Endothelial cell of umbilical vein (primary cell): ENCODE data around the gene LRCH1. TPM values are rescaled to one million over a fixed set of nuclear protein-coding genes. Genes with fewer than 3 reads are reported as not detected.
"Not testable (repeated sequence)": the region's sequence is repeated elsewhere in the genome, so short reads cannot be mapped to it uniquely, and the experiment has no call there.

Source experiments
- BruUV-seq: library from RNA; stranded (reverse); fragments of 400-500 nt; replicated peaks from 2 replicates; lab custom pipeline; 2021; lab: Mats Ljungman, UMichigan
- CTCF ChIA-PET: fragments of 300-600, 350-600 bp; sonication (Branson Sonifier 250); formaldehyde crosslinking; loops from one replicate; lab custom pipeline; 2021; ENCODE audit warnings: antibody characterized with exemption, inconsistent platforms; lab: Charles Lee
- POLR2A ChIA-PET: fragments of 300-600, 350-600 bp; sonication (Branson Sonifier 250); formaldehyde crosslinking; loops from one replicate; lab custom pipeline; 2021; ENCODE audit warnings: antibody characterized with exemption, inconsistent platforms; lab: Charles Lee
- DNase-seq: peaks from one replicate; pipeline ENCODE4 v3.0.0-alpha.2; 2011; ENCODE audit warnings: low read depth, low spot score
- FAIRE-seq: peaks from 2 replicates; lab custom pipeline; 2011; peaks lifted over from hg19 to GRCh38; lab: Jason Lieb, UNC
- H2AFZ ChIP-seq: 2 replicates; pipeline ENCODE4 v1.6.0; 2012; ENCODE audit warnings: low read depth, low read length, control low read depth, inconsistent platforms
- H3K27ac ChIP-seq: 2 replicates; pipeline ENCODE4 v1.5.1; 2011; ENCODE audit warnings: low read depth, mild to moderate bottlenecking, control low read depth, low read length, moderate library complexity; ENCODE audit not compliant: insufficient read depth
- H3K27me3 ChIP-seq, 2 experiments: 2 replicates each; pipeline versions ENCODE4 v1.6.0 to v1.6.1; 2011; ENCODE audit warnings: low read length in 2 of 2, mixed read lengths in 1 of 2; ENCODE audit not compliant: control insufficient read depth in 2 of 2, insufficient read depth in 2 of 2
- H3K36me3 ChIP-seq, 2 experiments: 2 replicates in 1 of 2; 3 replicates in 1 of 2; pipeline ENCODE4 v1.5.1; 2011; ENCODE audit warnings: low read length in 2 of 2, mild to moderate bottlenecking in 1 of 2, moderate library complexity in 1 of 2; ENCODE audit not compliant: control insufficient read depth in 2 of 2, insufficient read depth in 2 of 2; ENCODE audit errors: extremely low read depth in 1 of 2
- H3K4me1 ChIP-seq: 3 replicates; pipeline ENCODE4 v1.5.1; 2011; ENCODE audit warnings: mild to moderate bottlenecking, low read length; ENCODE audit not compliant: control insufficient read depth, insufficient read depth; ENCODE audit errors: extremely low read depth
- H3K4me2 ChIP-seq: 2 replicates; pipeline ENCODE4 v1.6.1; 2011; ENCODE audit warnings: low read length, control low read depth, mixed read lengths; ENCODE audit not compliant: insufficient read depth
- H3K4me3 ChIP-seq, 3 experiments: fragments of 200-600 bp in 1 of 3; sonication (generic), shearing (Covaris generic) in 1 of 3; replicated peaks in 1 of 3; 2 replicates each; pipeline ENCODE4 v1.5.1; 2011 to 2016; ENCODE audit warnings: control low read depth in 3 of 3, low read length in 3 of 3, mild to moderate bottlenecking in 2 of 3, inconsistent platforms in 1 of 3, low read depth in 1 of 3, moderate library complexity in 1 of 3; ENCODE audit not compliant: insufficient read depth in 1 of 3
- H3K79me2 ChIP-seq: 2 replicates; pipeline ENCODE4 v1.6.0; 2012; ENCODE audit warnings: low read length, inconsistent platforms; ENCODE audit not compliant: control insufficient read depth, insufficient read depth
- H3K9ac ChIP-seq: replicated peaks from 2 replicates; pipeline ENCODE3; 2011; ENCODE audit warnings: low read length, control low read depth; ENCODE audit not compliant: insufficient read depth; ENCODE audit errors: extremely low read depth
- H3K9me1 ChIP-seq: replicated peaks from 3 replicates; pipeline ENCODE4 v1.6.0; 2011; ENCODE audit warnings: mild to moderate bottlenecking, low read length; ENCODE audit not compliant: control insufficient read depth, insufficient read depth; ENCODE audit errors: extremely low read depth
- H3K9me3 ChIP-seq: replicated peaks from 2 replicates; pipeline ENCODE4 v1.5.1; 2012; ENCODE audit warnings: low read length, inconsistent platforms; ENCODE audit not compliant: control insufficient read depth, insufficient read depth
- H4K20me1 ChIP-seq: replicated peaks from 2 replicates; pipeline ENCODE3; 2011; ENCODE audit warnings: mild to moderate bottlenecking, low read length; ENCODE audit not compliant: control insufficient read depth, insufficient read depth; ENCODE audit errors: extremely low read depth
- EZH2 ChIP-seq: IDR thresholded peaks from 2 replicates; pipeline ENCODE4 v1.6.1; 2012; ENCODE audit warnings: borderline replicate concordance, low read depth, mild to moderate bottlenecking, moderate library complexity, low read length, inconsistent platforms; ENCODE audit not compliant: severe bottlenecking
- FOS ChIP-seq: IDR thresholded peaks from 2 replicates; pipeline ENCODE4 v1.6.1; 2011; ENCODE audit warnings: mild to moderate bottlenecking, low read length, moderate library complexity, borderline replicate concordance; ENCODE audit not compliant: insufficient read depth
- GATA2 ChIP-seq: IDR thresholded peaks from 2 replicates; pipeline ENCODE4 v1.7.0; 2011; ENCODE audit warnings: low read depth, mild to moderate bottlenecking, moderate library complexity, mixed read lengths, low read length; ENCODE audit not compliant: insufficient read length, insufficient read depth
- JUN ChIP-seq: IDR thresholded peaks from 2 replicates; pipeline ENCODE4 v1.6.1; 2011; ENCODE audit warnings: borderline replicate concordance, low read depth; ENCODE audit not compliant: insufficient read length, insufficient read depth
- MYC ChIP-seq: IDR thresholded peaks from one replicate; pipeline ENCODE4 v1.6.1; 2011; ENCODE audit warnings: mild to moderate bottlenecking, low read depth, low read length
- POLR2A ChIP-seq: IDR thresholded peaks from 2 replicates; pipeline ENCODE4 v1.6.1; 2012; ENCODE audit warnings: low read depth, mild to moderate bottlenecking, control low read depth, low read length
- POLR2AphosphoS5 ChIP-seq: IDR thresholded peaks from 2 replicates; pipeline ENCODE4 v1.6.1; 2012; ENCODE audit warnings: low read depth, mild to moderate bottlenecking, control low read depth, low read length, moderate library complexity; ENCODE audit not compliant: insufficient read depth
- dilution Hi-C: fragments of 300-500 bp; cut with MboI; formaldehyde crosslinking; loops from one replicate; pipeline ENCODE4 v1.15.0; 2019; ENCODE audit warnings: low sequenced_read_pairs; ENCODE audit not compliant: extremely low pct_ligation_motif_present
- intact Hi-C: fragments of 100-400 bp; cut with micrococcal nuclease; formaldehyde crosslinking; loops from one replicate; pipeline ENCODE4 v1.10.0; 2022
- polyA plus RNA-seq, 4 experiments: library from polyadenylated mRNA; depleted of rRNA in 3 of 4; stranded (reverse) in 3 of 4; unstranded in 1 of 4; fragments of >200 nt; gene quantifications; 2 replicates each; pipeline versions ENCODE4 v1.2.1 to v1.2.3, GENCODE V29; 2011 to 2012; ENCODE audit warnings: missing spikeins in 1 of 4
- total RNA-seq: library from RNA; stranded (reverse); gene quantifications from 2 replicates; pipeline ENCODE4 v1.2.3, GENCODE V29; 2021
- TF ChIP-seq, protein P1 (sequence below): IDR thresholded peaks from 2 replicates; pipeline ENCODE4 v1.6.1; 2011; ENCODE audit not compliant: insufficient read depth, insufficient read length
- TF ChIP-seq, protein P2 (sequence below), 2 donors: IDR thresholded peaks; 1 replicate in 1 of 2; 2 replicates in 1 of 2; pipeline ENCODE4 v1.5.1; 2011; ENCODE audit warnings: low read length in 2 of 2, mild to moderate bottlenecking in 2 of 2, moderate library complexity in 2 of 2, control low read depth in 1 of 2, inconsistent platforms in 1 of 2, low read depth in 1 of 2; ENCODE audit not compliant: insufficient read depth in 1 of 2; ENCODE audit errors: extremely low read depth in 1 of 2

LRCH1 gene
- total and polyA plus RNA-seq, 2 donors (not counting 3 experiments of a cell fraction or from before 2014, with no cell fraction given): 5.4 to 16.5 TPM

DNA sequence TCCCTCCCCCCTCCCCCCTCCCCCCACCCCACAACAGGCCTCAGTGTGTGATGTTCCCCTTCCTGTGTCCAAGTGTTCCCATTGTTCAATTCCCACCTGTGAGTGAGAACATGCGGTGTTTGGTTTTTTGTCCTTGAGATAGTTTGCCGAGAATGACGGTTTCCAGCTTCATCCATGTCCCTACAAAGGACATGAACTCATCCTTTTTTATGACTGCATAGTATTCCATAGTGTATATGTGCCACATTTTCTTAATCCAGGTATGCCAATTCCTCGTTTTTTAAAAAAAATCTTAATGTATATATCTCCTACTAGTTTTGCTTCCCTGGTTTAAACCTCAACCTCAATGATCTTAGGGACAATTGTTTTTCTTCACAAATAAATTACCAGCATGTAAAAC lies 217.0 kb downstream of the LRCH1 start:
- BruUV-seq, H2AFZ ChIP-seq, H3K4me1 ChIP-seq, H3K27me3 ChIP-seq, H3K9me3 ChIP-seq, H3K9ac ChIP-seq, H3K36me3 ChIP-seq, H3K79me2 ChIP-seq, dilution Hi-C loops, H3K4me3 ChIP-seq, DNase-seq, CTCF ChIA-PET, POLR2A ChIA-PET, intact Hi-C loops, H3K9me1 ChIP-seq, H3K4me2 ChIP-seq, H4K20me1 ChIP-seq, H3K27ac ChIP-seq, FAIRE-seq: not testable (repeated sequence)

DNA sequence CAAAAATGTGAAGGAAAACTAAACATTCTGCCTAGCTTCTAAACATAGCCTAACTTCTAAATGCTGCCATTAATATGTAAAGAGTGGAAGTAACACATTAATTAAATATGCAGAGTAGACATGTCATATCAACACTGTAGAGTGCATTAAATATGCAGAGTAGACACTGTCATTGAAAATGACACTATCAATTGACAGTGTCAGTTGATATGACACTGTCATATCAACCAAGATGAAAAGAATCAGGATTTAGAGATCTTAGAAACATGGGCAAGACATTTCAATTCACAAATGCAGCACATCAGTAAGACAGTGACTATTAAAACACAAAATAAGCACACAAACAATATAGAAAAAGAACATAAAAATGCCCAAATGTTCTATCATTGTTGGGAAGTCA lies 218.7 kb downstream of the LRCH1 start:
- dilution Hi-C loops (no loop called here), intact Hi-C loops (no loop called here)
- H3K4me2 ChIP-seq: no peak overlapping the region
- H2AFZ ChIP-seq: no peak overlapping the region
- H3K27ac ChIP-seq: no peak overlapping the region
- POLR2A ChIA-PET: no interaction called here
- BruUV-seq: no TSS peak
- no peaks in the 10 kb centered on the region for H3K9me1 ChIP-seq
- H3K4me3 ChIP-seq: no peak overlapping the region
- H3K4me1 ChIP-seq: no peaks in the 10 kb centered on the region
- no peak overlapping the region for H3K9ac ChIP-seq
- CTCF ChIA-PET: no interaction called here
- DNase-seq (no peak), FAIRE-seq (no peak)
- TF ChIP-seq EZH2: no peak
- TF ChIP-seq POLR2A: no peak
- TF ChIP-seq GATA2: no peak
- TF ChIP-seq, protein P1, sequence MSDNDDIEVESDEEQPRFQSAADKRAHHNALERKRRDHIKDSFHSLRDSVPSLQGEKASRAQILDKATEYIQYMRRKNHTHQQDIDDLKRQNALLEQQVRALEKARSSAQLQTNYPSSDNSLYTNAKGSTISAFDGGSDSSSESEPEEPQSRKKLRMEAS: no peak
- TF ChIP-seq POLR2AphosphoS5: no peak
- no peak for TF ChIP-seq FOS
- no peak for TF ChIP-seq MYC
- TF ChIP-seq, protein P2, sequence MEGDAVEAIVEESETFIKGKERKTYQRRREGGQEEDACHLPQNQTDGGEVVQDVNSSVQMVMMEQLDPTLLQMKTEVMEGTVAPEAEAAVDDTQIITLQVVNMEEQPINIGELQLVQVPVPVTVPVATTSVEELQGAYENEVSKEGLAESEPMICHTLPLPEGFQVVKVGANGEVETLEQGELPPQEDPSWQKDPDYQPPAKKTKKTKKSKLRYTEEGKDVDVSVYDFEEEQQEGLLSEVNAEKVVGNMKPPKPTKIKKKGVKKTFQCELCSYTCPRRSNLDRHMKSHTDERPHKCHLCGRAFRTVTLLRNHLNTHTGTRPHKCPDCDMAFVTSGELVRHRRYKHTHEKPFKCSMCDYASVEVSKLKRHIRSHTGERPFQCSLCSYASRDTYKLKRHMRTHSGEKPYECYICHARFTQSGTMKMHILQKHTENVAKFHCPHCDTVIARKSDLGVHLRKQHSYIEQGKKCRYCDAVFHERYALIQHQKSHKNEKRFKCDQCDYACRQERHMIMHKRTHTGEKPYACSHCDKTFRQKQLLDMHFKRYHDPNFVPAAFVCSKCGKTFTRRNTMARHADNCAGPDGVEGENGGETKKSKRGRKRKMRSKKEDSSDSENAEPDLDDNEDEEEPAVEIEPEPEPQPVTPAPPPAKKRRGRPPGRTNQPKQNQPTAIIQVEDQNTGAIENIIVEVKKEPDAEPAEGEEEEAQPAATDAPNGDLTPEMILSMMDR (IDR thresholded peaks at IDR 0.05; ENCODE audit: extremely low read depth in 1 of 2, insufficient read depth in 1 of 2, low read depth in 1 of 2, low read length in 2 of 2): no peak
- no peak for TF ChIP-seq JUN
- no peaks in the 10 kb centered on the region for H3K9me3 ChIP-seq
- no peaks in the 10 kb centered on the region for H3K79me2 ChIP-seq
- H4K20me1 ChIP-seq: no peaks in the 10 kb centered on the region
- peaks cover 3 to 14% of the 10 kb centered on the region in 2 experiments for H3K36me3 ChIP-seq
- no peaks in the 10 kb centered on the region for H3K27me3 ChIP-seq
